Measurements from ENCODE around the gene ATP5F1D. TPM values are rescaled to one million over a fixed set of nuclear protein-coding genes. Genes with fewer than 3 reads are reported as not detected.

ATP5F1D gene
- total and polyA plus RNA-seq, 4 donors, result 27.1 to 266 (median 187) TPM

DNA sequence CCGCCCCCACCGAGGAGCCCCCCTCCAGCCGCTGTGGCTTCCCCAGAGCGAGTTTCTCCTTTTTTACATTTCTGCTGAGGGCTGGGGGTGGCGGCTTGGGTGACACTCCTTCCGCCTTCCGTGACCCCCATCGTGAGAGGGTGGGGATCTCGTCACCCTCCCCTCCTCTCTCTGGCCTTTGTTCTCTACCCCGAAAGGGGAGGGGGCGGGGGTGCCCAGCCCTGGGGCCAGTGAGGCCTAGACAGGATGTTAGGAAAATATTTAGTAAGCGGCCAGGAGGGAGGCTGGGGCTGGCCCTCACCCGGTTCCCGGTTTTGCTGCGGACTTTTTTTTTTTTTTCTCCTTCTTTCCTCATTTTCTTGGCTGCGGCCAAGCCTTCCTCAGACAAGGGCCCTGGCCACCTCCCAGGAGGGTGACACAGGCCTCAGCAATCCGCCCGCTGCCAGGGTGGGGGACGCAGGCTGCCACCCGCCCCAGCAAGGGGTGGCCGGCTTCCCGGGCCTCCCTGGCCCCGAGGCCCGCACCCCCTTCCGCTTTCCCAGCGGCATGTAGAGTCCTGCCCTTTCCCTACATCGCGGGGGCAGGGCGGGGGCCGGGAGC is 10.8 kb downstream of the ATP5F1D start:
- 1% methylated on average over 27 to 30 of the region's 30 CpGs for WGBS, 2 donors
- H3K36me3 ChIP-seq (ENCODE audit: control insufficient read depth in 4 of 4, insufficient read depth in 4 of 4, low read length in 4 of 4), result peaks cover 14 to 57% (median 33%) of the 10 kb centered on the region in 4 donors
- ATAC-seq (ENCODE audit: insufficient read depth, low FRiP score) (peak; percentile 25), DNase-seq (peak; percentile 91 to 96 (median 95))
- no peak for TF ChIP-seq CTCF (IDR thresholded peaks at IDR 0.05; ENCODE audit: control extremely low read depth, extremely low read depth)
- H3K9ac ChIP-seq (ENCODE audit: insufficient read depth in 1 of 2, low read length in 2 of 2), result no peak overlapping the region
- H3K27me3 ChIP-seq (ENCODE audit: control insufficient read depth in 3 of 3, insufficient read depth in 3 of 3, low read length in 2 of 3), result no peaks in the 10 kb centered on the region
- H3K27ac ChIP-seq (ENCODE audit: low read depth in 1 of 2, low read length in 1 of 2), result peak overlapping the region; percentile 97 to 98
- H3K4me1 ChIP-seq (ENCODE audit: control insufficient read depth in 5 of 5, insufficient read depth in 5 of 5, low read length in 5 of 5), result peaks cover 2 to 30% (median 7%) of the 10 kb centered on the region in 5 donors
- peak overlapping the region; percentile 22 for H3K4me3 ChIP-seq
- no peaks in the 10 kb centered on the region for H3K9me3 ChIP-seq (ENCODE audit: control insufficient read depth in 4 of 4, insufficient read depth in 3 of 4, low read length in 3 of 4)

DNA sequence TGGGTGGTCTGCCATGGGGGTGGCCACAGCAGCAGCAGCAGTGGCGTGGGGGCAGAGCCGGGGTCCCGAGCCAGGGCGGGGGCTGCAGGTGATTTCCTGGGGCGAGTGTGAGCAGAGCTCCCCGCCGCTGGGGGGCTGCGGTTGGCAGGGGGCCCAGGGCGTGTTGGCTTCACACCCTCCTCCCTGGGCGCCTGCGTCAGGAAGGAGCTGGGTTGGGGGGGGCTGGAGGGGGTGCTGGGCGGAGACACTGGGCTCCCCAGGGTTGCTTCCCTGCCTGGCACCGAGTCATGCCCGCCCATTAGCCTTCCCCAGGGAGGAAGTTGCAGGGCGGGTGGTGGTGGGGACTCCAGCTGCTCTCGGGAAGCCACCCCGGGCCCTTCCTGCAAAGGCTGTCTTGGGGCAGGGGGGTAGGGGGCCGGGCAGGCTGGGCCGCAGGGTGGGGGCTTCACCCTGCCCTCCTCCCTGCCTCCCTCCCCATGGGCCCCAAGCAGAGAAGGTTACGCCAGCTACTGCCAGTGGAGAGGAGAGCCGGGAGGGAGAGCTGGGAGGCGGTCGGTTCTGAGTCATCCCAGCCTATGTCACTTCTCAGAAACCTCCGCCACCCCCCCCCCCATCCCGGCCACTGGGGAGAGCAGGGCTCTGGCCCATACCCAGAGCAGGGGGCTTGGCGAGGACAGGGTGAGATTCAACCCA is 11.4 kb downstream of the ATP5F1D start:
- peaks cover 14 to 62% (median 33%) of the 10 kb centered on the region in 4 donors for H3K36me3 ChIP-seq (ENCODE audit: control insufficient read depth in 4 of 4, insufficient read depth in 4 of 4, low read length in 4 of 4)
- ATAC-seq (ENCODE audit: insufficient read depth, low FRiP score), result peak; percentile 38
- 0 to 1% methylated on average over 13 to 26 of the region's 26 CpGs for WGBS, 2 donors

GRCh38 chr19:1253514-1254080 is 12.0 kb downstream of the ATP5F1D start:
- ATAC-seq (ENCODE audit: insufficient read depth, low FRiP score) (peak; percentile 1), DNase-seq (no peak)
- Histone ChIP-seq H3K4me1 (ENCODE audit: control insufficient read depth in 5 of 5, insufficient read depth in 5 of 5, low read length in 5 of 5) (peaks cover 2 to 27% (median 12%) of the 10 kb centered on the region in 5 donors), H3K27ac (ENCODE audit: low read depth in 1 of 2, low read length in 1 of 2) (peak overlapping the region; percentile 97 to 98), H3K9ac (ENCODE audit: insufficient read depth in 1 of 2, low read length in 2 of 2) (no peak overlapping the region), H3K9me3 (ENCODE audit: control insufficient read depth in 4 of 4, insufficient read depth in 3 of 4, low read length in 3 of 4) (no peaks in the 10 kb centered on the region), H3K4me3 (peak overlapping the region; percentile 33), H3K27me3 (ENCODE audit: control insufficient read depth in 3 of 3, insufficient read depth in 3 of 3, low read length in 2 of 3) (no peaks in the 10 kb centered on the region), H3K36me3 (ENCODE audit: control insufficient read depth in 4 of 4, insufficient read depth in 4 of 4, low read length in 4 of 4) (peaks cover 14 to 62% (median 33%) of the 10 kb centered on the region in 4 donors)
- no peak for TF ChIP-seq CTCF (IDR thresholded peaks at IDR 0.05; ENCODE audit: control extremely low read depth, extremely low read depth)
- WGBS, 2 donors, result 20 to 35% methylated on average over 22 to 23 of the region's 23 CpGs

More for the DNA sequence above, 11.4 kb downstream of the ATP5F1D start:
- TF ChIP-seq CTCF (IDR thresholded peaks at IDR 0.05; ENCODE audit: control extremely low read depth, extremely low read depth), result no peak
- H3K4me3 ChIP-seq, result peak overlapping the region; percentile 33
- no peaks in the 10 kb centered on the region for H3K27me3 ChIP-seq (ENCODE audit: control insufficient read depth in 3 of 3, insufficient read depth in 3 of 3, low read length in 2 of 3)
- H3K27ac ChIP-seq (ENCODE audit: low read depth in 1 of 2, low read length in 1 of 2), result peak overlapping the region; percentile 97 to 98
- H3K4me1 ChIP-seq (ENCODE audit: control insufficient read depth in 5 of 5, insufficient read depth in 5 of 5, low read length in 5 of 5), result peaks cover 2 to 27% (median 12%) of the 10 kb centered on the region in 5 donors
- peak; percentile 84 to 88 (median 87) for DNase-seq
- H3K9me3 ChIP-seq (ENCODE audit: control insufficient read depth in 4 of 4, insufficient read depth in 3 of 4, low read length in 3 of 4), result no peaks in the 10 kb centered on the region
- H3K9ac ChIP-seq (ENCODE audit: insufficient read depth in 1 of 2, low read length in 2 of 2), result no peak overlapping the region
